OCI-M2 (cell line): Measurements from ENCODE around the gene HTRA1.

Source experiments
- DNase-seq: peaks from one replicate; lab custom pipeline; 2025; ENCODE audit not compliant: unreplicated experiment; lab: John Stamatoyannopoulos, UW

The HTRA1 gene

DNA sequence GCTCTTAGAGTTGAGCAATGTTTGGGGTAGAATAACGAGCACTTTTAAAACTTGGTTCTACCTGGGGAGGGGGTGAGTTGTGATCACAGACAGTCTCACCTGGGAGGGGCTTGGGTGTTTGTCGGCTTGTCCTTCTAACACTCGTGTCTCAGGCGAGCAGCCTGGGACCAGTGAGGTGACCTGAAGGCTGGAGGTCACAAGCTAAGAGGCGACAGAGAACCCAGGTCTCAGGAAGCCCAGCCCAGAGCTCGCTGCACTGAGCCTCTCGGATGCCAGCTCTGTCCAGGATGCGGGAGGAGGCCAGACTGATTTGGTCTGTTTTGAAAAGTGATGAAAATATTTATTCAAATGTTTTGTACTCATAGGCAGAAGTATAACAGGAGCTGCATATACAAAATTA is 11.8 kb downstream of the HTRA1 start:
- no peak for DNase-seq

DNA sequence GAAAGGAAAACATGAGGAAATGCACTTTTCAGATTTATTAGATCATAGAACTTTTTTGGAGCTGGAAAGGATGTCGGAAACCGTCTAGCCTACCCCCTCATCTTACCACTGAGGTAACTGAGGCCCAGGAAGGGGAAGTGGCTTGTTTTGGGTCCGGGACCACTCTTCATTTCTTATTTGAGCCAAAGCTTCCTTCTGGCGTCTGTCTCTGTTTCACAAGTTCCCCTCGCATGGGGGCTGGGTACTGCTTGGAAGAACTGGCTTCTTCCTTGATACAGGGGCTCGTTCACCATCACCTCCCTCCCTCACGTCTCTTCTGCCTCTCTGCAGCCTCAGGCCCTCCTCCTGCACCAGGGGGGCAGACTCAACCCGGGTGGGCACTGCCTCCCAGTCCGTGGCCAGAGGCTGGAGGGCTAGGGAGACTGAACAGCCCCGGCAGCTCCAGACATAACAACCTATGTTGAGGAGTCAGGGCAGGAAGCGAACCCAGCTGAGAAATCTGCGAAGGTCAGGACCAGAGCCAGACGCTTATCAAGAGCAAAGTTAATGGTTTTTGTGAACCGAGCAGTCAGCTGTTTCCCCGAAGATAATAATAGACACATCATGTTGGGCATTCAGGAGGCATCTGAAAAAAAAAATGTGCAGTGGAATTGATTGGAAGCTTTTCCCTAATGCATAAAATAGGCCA is 12.9 kb downstream of the HTRA1 start:
- no peak for DNase-seq

DNA sequence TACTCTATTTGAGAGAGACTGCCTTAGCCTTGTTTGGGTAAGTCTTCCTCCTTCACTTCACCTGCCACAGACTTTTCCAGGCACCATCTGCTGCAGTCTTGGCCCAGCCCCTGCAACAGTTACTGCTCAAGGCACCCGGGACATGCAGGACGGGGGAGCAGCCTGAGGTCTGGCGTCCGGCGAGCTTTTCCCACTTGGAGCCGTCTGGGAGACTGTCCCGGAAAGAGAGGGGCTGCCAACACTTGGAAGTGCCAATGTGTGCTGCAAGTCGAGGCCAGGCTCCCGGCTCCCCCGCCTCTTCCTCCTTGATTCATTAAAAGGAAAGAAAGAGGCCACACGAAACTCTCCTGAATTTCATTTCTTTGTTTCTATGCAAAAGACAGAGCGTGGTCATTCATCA is 13.7 kb downstream of the HTRA1 start:
- DNase-seq: no peak

DNA sequence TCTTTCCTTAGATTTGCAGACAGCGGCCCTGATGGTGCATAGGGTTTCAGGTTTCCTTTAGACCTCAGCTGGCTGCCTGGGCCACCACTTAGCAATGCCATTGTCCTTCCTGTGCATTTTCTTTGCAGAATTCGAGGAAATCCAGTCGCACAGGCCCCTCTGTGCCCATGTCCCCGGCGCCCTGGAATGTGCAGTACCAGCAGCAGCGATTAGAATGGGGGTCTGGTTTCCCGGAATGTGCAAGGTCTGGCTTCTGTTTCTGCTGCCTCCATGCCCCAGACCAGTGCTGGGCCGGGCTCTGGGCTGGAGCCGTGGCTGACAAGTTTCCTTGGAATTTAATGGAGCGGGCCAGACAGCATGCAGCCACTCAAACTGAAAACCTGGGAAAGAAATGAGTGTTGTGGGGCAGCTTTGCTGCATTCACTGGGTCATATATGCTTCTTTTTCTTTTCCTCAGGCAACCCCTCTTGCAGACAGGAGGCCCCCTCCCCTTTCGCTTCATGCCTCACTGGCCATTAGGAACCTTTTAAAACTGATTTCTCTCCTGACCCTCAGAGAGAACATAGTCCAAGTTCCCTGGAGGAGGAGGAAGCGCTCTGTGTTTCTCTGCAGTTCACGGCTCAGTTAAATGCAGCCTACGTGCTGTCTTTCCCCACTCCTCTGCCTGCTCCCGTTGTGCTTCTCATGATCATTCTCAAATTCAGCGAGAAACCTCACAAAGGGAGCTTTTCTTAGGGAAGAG is 14.4 kb downstream of the HTRA1 start:
- DNase-seq: no peak

DNA sequence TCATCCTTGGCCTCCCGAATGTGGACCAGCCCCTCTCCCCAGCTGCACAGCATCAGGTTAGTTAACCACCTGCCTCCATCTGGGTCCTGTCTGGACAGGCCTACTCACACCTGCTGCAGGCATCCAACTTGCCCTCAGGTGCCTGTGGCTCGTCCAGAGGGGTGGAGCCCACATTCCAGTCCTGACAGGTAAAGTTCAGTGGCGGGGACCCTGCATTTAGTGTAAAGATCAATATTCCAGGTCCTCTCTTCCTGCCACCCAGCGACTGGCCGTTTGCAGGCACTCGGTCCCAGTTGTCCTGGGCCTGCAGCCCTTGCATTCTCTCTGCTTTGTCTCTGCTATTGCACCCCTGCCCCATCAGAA is 15.0 kb downstream of the HTRA1 start:
- no peak for DNase-seq

DNA sequence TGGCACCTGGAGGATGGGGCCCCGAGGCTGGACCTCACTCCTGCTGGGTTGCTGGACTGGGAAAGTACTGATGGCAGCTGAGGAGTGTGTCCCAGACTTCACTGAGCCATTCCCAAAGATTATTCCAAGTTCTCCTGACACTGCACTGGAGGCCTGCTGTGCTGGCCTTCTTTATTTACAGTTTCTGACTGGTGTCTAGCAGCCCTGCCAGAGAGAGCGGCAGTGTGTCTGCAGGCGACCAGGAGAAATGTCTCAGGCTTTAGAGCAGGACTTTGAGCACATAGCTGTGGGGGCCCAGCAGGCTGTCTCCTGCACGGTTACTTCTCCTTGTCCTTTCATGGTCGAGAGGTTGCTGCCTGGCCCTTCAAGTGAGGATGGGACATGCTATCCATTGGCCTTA is 16.1 kb downstream of the HTRA1 start:
- DNase-seq: no peak

DNA sequence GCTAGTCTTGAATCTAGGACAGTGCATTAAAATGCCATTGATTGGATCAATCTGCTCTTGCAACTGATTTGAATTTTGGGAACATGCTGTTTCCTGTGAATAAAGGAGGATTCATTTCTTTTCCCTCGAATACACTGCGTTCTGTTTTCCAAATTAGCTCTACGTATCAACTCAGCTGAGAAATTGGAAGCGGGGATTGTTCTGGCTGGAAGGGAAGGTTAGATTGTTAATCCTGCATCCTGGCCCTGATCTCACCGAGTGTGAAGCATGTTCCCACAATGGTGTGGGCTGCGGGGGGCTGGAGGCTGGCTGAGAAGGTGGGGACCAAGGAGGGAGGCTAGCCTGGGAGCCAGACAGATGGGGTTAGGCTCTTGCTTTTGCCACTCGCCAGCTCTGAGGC is 17.6 kb downstream of the HTRA1 start:
- no peak for DNase-seq

DNA sequence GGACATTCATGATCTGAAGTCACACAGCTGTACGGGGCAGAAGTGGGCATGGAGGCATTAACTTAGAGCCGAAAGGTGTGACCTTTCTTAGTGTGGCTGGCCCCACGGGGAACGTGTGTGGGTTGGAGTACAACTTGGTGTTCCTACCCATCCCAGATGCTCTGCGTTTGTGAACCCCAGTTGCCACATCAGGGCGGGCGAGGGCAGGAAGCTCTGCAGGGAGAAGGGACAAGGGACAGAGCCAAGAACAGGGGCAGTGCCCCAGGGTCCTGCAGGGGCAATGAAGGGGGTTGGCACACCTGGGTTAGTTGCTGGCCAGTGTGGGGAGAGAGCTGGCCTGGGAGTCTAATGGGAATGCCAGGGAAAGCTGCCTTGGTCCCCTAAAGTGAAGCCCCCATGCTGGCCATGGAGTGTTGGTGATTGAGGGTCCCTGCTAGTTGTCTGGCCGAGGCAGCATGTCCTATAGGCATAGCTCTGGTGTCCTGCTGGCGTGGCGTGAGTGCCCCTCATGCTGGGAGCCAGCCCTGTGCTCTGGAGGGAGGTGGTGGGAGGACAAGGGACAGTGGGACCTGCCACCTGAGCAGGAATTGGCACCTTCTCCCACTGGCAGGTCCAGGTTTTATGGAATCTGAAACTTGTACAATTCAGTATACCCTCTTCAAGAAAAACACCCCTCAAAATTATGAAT is 18.9 kb downstream of the HTRA1 start:
- DNase-seq: no peak

DNA sequence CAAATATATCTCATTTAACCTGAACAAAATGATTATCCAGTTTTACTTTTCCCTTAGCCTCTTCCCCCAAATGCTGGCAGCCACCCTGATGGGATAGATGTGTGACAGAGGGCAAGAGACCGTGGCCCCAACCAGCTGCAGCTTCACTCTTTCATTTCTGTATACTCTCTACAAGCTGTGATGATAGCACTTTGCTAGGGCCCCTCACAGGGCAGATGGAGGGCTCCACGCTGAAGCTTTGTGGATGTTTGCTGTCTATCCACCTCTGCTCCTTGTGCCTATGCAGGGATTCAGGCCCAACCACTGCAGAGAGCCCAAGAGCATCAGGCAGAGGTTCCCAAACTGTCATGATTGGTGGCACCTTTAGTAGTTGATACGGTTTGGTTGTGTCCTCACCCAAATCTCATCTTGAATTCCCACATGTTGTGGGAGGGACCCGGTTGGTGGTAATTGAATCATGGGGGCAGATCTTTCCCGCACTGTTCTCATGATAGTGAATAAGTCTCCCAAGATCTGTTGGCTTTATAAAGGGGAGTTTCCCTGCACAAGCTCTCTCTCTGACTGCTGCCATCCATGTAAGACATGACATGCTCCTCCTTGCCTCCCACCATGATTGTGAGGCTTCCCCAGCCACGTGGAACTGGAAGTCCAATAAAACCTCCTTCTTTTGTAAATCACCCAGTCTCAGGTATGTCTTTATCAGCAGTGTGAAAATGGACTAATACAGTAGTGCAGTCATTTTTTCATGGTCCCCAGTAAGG is 20.1 kb downstream of the HTRA1 start:
- DNase-seq: no peak

DNA sequence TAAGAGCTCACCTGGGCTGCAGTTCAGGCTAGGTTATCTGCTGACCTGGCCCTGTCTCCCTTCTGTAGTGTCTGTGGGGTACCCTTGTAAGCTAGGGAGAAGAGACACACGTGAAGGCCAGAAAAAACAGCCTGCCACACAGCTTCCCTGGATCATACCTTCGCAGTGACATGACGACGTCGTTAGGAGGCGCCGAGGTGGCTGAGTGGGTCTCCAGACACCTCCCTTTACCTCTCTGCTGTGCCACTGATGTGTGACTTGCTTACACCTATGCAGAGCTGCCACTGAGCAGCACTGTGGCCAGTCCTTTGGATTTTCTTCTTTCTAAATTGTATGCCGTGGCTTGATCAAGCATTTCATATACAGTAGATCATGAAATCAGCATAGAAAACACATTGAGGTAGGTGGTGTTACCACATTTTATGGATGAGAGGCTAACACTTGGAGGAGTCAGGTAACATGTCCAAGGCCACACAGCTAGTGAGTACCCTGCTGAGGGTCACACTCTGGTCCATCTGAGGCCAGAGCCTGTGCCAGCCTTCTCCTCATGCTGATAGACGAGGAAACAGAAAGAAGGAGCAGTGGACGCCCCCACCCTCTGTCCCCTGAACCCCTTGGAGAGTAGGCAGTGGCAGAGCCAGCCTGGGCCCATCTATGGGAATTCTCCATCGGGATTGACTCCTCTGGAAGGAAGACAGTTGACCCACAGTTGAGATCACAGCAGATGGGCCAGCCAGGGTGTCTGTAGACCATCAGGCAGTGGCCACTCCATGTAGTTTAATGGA is 23.1 kb downstream of the HTRA1 start:
- no peak for DNase-seq

DNA sequence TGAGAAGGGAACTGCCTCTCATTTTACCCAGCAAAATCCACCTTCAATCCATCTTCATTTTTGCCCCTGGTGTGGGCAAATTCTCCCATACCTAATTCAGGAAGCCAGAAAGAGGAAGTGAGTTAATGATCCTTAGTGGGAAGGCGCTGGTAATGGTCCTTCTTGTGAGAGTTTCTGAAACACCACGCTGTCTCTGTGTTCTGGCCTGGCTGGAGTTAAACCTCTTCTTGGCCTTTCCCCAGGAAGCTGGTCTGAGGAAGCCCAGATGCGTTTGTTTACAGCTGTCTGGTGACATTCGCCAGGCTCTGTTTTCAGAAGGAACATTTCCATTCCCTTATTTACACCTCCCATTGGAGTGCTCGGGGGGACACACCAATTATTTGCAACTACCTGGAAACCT is 24.3 kb downstream of the HTRA1 start:
- no peak for DNase-seq

DNA sequence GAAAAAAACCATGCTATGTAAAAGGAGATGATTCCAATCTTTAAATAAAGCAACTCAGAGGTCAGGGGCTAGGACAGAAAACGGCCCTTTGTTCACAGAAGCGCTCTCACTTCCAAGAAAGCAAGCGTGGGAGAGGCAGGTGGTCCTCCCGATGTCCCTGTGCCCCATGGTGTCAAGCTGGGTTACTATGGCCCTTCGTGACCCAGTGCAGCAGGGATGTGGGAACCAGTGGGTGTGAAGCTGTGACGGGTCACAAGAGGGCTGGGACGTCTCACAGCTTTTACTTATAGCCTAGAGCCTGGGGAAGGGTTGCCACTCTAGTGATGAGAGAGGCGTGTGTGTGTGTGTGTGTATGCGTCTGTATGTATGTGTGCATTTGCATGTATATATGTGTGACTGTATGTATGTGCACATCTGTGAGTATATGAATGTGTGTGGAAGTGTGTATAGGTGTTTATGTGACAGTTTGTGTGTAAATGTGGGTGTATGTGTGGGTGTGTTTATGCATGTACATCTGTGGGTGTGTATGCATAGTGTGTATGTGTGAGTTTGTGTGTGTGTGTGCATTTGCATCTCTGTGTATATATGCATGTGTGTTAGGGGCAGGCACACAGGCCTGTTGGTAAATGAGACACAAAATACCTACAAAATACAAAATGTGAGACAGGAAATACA is 25.2 kb downstream of the HTRA1 start:
- DNase-seq: no peak

DNA sequence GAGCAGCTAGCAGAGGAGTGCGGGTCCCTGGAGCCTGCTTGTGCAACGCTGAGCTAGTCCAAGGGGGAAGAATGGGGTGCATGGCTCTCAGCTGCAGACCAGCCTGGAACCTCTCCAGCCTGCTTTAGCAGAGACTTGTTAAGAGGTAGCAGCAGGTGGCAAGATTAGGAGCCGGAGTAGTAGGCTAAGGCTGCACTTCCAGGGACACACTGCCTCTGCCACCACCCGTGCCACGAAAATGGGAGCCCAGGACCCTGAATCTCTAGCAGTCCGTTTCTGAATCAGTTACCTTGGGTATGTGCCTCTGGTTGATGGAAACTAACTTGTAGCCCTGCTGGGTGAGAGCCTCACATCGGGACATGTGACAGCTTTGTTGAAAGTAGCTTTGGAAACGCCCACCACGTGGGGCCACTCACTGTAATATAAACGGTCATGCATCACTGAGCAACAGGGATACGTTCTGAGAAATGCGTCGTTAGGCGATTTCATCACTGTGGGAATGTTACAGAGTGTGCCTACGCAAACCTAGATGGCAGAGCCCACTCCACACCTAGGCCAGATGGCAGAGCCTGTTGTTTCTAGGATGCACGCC is 25.9 kb downstream of the HTRA1 start:
- no peak for DNase-seq

DNA sequence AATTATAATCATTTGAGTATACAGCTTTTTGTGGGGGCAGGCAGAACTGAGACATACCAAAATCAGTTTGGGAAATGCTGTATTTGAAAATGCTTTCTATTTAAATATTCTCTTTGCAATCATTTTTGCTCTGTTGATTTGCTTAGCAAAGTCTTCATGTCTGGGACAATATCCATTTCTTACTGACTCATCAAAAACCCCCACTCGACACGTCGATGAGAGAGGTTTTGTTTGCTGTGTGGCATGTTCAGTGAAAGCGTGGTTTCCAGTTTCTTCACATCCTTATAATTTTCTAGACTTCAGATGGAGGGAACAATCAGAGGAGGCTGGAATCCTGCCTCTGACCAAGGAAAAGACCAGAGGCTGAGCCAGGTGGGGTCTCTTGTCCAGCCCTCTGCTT is 28.9 kb downstream of the HTRA1 start:
- no peak for DNase-seq

DNA sequence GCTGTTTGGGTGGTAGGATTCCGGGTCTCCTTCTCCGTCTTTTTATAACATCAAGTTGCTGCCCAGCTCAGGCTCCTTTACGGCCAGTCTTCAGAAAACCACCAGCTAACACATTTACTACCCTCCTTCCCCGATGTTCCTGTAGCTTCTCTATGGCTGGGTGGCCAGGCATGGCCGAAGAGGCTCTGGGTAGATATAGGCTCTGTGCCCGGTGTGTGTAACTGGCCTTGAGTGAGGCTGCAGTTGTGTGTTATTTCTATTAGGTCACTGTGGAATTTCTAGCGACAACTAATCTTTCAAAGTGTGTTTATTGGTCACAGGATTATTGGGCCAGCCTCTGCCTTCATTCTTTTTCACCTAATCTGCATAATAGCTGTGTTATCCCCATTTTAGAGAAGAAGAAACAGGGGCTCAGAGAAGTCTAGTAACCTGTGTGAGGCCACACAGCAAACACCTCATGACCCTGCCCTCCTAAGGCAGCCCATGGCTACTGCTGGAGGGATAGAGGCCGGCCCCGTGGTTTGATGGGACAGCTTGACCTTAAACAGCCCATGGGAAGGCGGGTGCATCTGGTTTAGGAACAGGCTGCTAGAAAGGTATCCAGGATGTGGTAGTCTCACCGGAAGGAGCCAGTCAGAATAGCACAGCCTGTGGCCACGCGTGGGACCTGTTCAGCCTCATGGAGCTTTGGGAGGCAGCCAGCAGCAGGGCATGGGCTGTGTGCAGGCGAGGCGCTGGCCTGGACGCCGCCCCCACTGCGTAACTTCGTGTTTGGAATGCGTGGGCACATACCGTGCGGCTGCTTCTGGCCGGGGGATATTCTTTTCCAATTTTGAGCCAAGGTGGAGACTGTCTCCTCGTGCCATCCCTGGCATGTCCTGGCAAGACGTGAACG is 29.7 kb downstream of the HTRA1 start:
- DNase-seq: no peak

DNA sequence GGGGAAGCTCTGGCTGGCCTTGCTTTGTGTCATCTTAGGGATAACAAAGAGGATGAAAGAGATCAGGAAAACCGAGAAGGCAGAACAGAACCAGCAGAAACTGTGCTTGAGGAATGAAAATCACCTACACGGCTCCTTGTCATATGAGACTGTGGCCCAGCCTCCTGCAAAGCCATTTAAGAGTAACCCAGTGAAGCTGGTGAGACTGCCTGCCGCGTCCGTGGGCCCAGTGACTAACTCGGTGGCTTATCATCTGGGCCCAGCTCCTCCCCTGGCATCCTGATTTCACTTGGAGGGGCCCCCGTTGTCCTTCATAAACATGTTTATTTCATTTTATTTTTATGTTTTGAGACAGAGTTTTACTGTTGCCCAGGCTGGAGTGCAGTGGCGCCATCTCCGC is 30.7 kb downstream of the HTRA1 start:
- DNase-seq: no peak

DNA sequence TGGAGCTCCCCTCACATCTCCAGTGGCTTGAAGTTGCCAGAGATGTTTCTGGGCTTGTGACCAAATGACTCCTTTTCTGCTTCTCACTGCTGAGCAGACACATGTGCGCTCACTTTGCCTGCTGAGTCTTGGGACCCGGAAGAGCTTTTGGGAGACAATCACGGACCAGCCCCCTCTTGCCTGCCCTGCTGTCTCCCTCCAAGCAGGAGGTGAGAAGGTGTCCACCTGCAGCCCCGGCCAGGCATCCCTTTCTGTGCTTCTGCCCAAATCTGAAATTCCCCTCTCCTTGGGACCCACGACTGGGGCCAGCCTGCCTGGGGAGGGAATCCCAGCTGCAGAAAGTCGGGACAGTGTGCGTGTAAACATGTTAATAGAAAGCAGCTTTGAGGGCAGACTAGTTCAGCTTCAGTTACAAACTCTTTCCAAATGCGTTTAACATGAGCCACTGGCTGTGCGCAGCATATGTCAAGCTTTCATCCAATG is 31.7 kb downstream of the HTRA1 start:
- no peak for DNase-seq

DNA sequence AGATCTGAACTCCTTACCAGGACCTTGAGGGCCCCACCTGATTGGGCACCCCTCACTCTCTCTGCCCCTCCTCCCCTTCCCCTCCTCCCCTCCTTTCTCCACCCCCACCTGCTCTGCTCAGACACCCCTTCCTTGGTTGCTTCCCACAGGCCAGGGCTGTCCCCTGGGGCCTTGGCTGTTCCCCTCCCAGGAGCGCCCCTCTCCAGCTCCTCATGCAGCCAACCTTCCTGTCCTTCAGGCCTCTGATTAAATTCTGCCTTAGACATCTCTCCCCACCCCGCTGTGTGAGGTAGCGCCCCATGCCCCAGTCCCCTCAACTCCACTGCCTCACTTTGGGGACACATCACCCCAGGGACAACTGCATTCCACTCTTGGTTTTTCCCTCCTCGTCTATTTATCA is 32.4 kb downstream of the HTRA1 start:
- DNase-seq: no peak
